Upper lobe of right lung (tissue), 1 donor: ENCODE results near the gene BOLA1. TPM values are rescaled to one million over a fixed set of nuclear protein-coding genes. Genes with fewer than 3 reads are reported as not detected.
"Not testable (repeated sequence)": the region's sequence is repeated elsewhere in the genome, so short reads cannot be mapped to it uniquely, and the experiment has no call there.

Experiments
- ATAC-seq: fragments of 200-7000 bp; cut with Tn5 transposase; one replicate; pipeline ENCODE4 v1.9.1; 2020; ENCODE audit warnings: mild to moderate bottlenecking, moderate library complexity
- DNase-seq: peaks from one replicate; pipeline ENCODE4 v3.0.0-alpha.2; 2020
- H3K27ac ChIP-seq: fragments of 200-600 bp; one replicate; pipeline ENCODE4 v1.8.0; 2022
- H3K27me3 ChIP-seq: fragments of 200-600 bp; one replicate; pipeline ENCODE4 v1.8.0; 2022; ENCODE audit warnings: mild to moderate bottlenecking
- H3K36me3 ChIP-seq: fragments of 200-600 bp; one replicate; pipeline ENCODE4 v1.8.0; 2022
- H3K4me1 ChIP-seq: fragments of 200-600 bp; one replicate; pipeline ENCODE4 v1.8.0; 2022
- H3K4me3 ChIP-seq: fragments of 200-600 bp; one replicate; pipeline ENCODE4 v1.8.0; 2022; ENCODE audit warnings: mild to moderate bottlenecking
- H3K9me3 ChIP-seq: fragments of 200-600 bp; one replicate; pipeline ENCODE4 v1.8.0; 2022
- intact Hi-C: fragments of 100-400 bp; cut with DNase I; formaldehyde crosslinking; loops from one replicate; pipeline ENCODE4 v1.11.0; 2022
- long read RNA-seq: library from polyadenylated mRNA; unstranded; transcript quantifications from one replicate; pipeline ENCODE4 v2.0.0, GENCODE V29; 2021
- total RNA-seq: library from RNA; stranded (reverse); fragmentation: NEBNext Ultra II Directional; extraction: Animal tissue kit (Norgen Biotek cat#: 25700); gene quantifications from one replicate; pipeline ENCODE4 v1.2.1, GENCODE V29; 2021
- TF ChIP-seq, protein P1 (sequence below): fragments of 200-600 bp; IDR thresholded peaks from one replicate; pipeline ENCODE4 v1.8.0; 2022; ENCODE audit warnings: antibody characterized with exemption
- donor health status: DM: no; HTN: yes; CAD: no; lungs with severe emphysema.

BOLA1 gene
- total RNA-seq, result 16.5 TPM
- long read RNA-seq, transcript BOLA1-202 (2 exons, 859 nt), result major isoform, 5 of 9 reads
- long read RNA-seq, partial matches to known transcripts, result 0 of 9 reads
- long read RNA-seq, other reads (novel, unspliced or antisense), result 3 of 9 reads

GRCh38 chr1:149899460-149900284 is at the start of gene BOLA1:
TSS of gene BOLA1 (plus strand) at chr1:149899568. CDS start at chr1:149900060, 492 bp downstream.
- Histone ChIP-seq H3K36me3 (no peaks in the 10 kb centered on the region), H3K4me3 (peak within 1 kb of the TSS; percentile 63), H3K27me3 (no peaks in the 10 kb centered on the region), H3K4me1 (peaks cover 5% of the 10 kb centered on the region), H3K9me3 (no peaks in the 10 kb centered on the region), H3K27ac (peak within 1 kb of the TSS; percentile 89)
- intact Hi-C loops, result no loop called here
- DNase-seq (peak; percentile 96), ATAC-seq (peak; percentile 99)
- TF ChIP-seq, protein P1, sequence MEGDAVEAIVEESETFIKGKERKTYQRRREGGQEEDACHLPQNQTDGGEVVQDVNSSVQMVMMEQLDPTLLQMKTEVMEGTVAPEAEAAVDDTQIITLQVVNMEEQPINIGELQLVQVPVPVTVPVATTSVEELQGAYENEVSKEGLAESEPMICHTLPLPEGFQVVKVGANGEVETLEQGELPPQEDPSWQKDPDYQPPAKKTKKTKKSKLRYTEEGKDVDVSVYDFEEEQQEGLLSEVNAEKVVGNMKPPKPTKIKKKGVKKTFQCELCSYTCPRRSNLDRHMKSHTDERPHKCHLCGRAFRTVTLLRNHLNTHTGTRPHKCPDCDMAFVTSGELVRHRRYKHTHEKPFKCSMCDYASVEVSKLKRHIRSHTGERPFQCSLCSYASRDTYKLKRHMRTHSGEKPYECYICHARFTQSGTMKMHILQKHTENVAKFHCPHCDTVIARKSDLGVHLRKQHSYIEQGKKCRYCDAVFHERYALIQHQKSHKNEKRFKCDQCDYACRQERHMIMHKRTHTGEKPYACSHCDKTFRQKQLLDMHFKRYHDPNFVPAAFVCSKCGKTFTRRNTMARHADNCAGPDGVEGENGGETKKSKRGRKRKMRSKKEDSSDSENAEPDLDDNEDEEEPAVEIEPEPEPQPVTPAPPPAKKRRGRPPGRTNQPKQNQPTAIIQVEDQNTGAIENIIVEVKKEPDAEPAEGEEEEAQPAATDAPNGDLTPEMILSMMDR, result no peak

DNA sequence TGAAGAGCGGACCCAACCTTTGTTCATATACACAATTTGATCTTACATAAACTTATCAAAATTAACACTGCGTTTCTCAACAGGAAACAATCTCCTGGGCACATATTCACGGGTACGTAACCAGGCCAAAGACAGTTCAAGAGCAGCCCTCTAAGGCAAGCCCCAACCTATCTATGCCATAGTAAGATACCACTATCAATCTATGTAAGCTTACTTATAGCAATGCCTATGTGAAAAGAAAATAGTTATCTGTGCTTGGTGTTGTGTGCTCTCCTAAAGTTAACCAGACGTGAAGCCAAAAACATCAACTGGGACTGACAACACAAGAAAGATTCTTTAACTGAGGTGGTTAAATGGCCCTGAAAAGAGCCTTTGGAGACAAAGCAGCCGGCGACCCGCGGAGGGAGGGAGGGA is 49.4 kb upstream of the BOLA1 start:
- Histone ChIP-seq H3K27ac (peak overlapping the region; percentile 82), H3K4me1 (peaks cover 22% of the 10 kb centered on the region), H3K27me3 (no peaks in the 10 kb centered on the region), H3K36me3 (no peaks in the 10 kb centered on the region), H3K4me3 (peak overlapping the region; percentile 57), H3K9me3 (no peaks in the 10 kb centered on the region)
- no peak for ATAC-seq
- TF ChIP-seq, protein P1, result no peak
- DNase-seq, result no peak
- intact Hi-C loops, result no loop called here

- H3K27me3 ChIP-seq, H3K27ac ChIP-seq, H3K4me3 ChIP-seq, DNase-seq, H3K9me3 ChIP-seq, H3K36me3 ChIP-seq, intact Hi-C loops: not testable (repeated sequence)
- peaks cover 16% of the 10 kb centered on the region for H3K4me1 ChIP-seq
- peak; percentile 86 for ATAC-seq
Observed at GRCh38 chr1:149850732-149851345, 48.5 kb upstream of the BOLA1 start.

- H3K27ac ChIP-seq, H3K9me3 ChIP-seq, H3K4me3 ChIP-seq, H3K27me3 ChIP-seq, H3K36me3 ChIP-seq, intact Hi-C loops, DNase-seq: not testable (repeated sequence)
- ATAC-seq, result peak; percentile 75
- H3K4me1 ChIP-seq, result peaks cover 13% of the 10 kb centered on the region
Observed at GRCh38 chr1:149851585-149852213, 47.7 kb upstream of the BOLA1 start.

GRCh38 chr1:149852263-149852662 is 47.1 kb upstream of the BOLA1 start:
- H3K27ac ChIP-seq, H3K36me3 ChIP-seq, intact Hi-C loops, H3K4me3 ChIP-seq, H3K27me3 ChIP-seq, DNase-seq, H3K9me3 ChIP-seq: not testable (repeated sequence)
- peaks cover 13% of the 10 kb centered on the region for H3K4me1 ChIP-seq
- peak; percentile 69 for ATAC-seq

- H3K4me1 ChIP-seq, ATAC-seq, DNase-seq, H3K4me3 ChIP-seq, H3K9me3 ChIP-seq, H3K27ac ChIP-seq, H3K27me3 ChIP-seq, H3K36me3 ChIP-seq, intact Hi-C loops: not testable (repeated sequence)
Observed at GRCh38 chr1:149860271-149860670, 39.1 kb upstream of the BOLA1 start.

GRCh38 chr1:149860684-149861496 is 38.5 kb upstream of the BOLA1 start:
- H3K4me1 ChIP-seq, intact Hi-C loops, H3K4me3 ChIP-seq, H3K9me3 ChIP-seq, DNase-seq, H3K36me3 ChIP-seq, H3K27me3 ChIP-seq, H3K27ac ChIP-seq: not testable (repeated sequence)
- ATAC-seq, result peak; percentile 89

- H3K27me3 ChIP-seq, H3K36me3 ChIP-seq, H3K4me3 ChIP-seq, H3K4me1 ChIP-seq, H3K27ac ChIP-seq, DNase-seq, H3K9me3 ChIP-seq, intact Hi-C loops: not testable (repeated sequence)
- peak; percentile 44 for ATAC-seq
Observed at GRCh38 chr1:149861497-149862054, 37.8 kb upstream of the BOLA1 start.

- H3K27ac ChIP-seq, H3K9me3 ChIP-seq, DNase-seq, H3K4me3 ChIP-seq, H3K27me3 ChIP-seq, H3K36me3 ChIP-seq, H3K4me1 ChIP-seq, intact Hi-C loops: not testable (repeated sequence)
- peak; percentile 57 for ATAC-seq
Observed at GRCh38 chr1:149866887-149867286, 32.5 kb upstream of the BOLA1 start.

- H3K36me3 ChIP-seq, H3K27ac ChIP-seq, ATAC-seq, DNase-seq, H3K9me3 ChIP-seq, H3K4me1 ChIP-seq, H3K4me3 ChIP-seq, intact Hi-C loops, H3K27me3 ChIP-seq: not testable (repeated sequence)
Observed at GRCh38 chr1:149873060-149873459, 26.3 kb upstream of the BOLA1 start.
